NCI-H2227 (cell line): ENCODE data around the gene ZCCHC3.
"Not testable (repeated sequence)": the region's sequence is repeated elsewhere in the genome, so short reads cannot be mapped to it uniquely, and the experiment has no call there.

Experiments used
- DNase-seq: peaks from one replicate; lab custom pipeline; 2025; ENCODE audit not compliant: unreplicated experiment; lab: John Stamatoyannopoulos, UW

The ZCCHC3 gene

GRCh38 chr20:311609-312008, 14.2 kb downstream of the ZCCHC3 start:
- DNase-seq, result no peak

- no peak for DNase-seq
Measured at GRCh38 chr20:312067-312466, 14.7 kb downstream of the ZCCHC3 start.

DNA sequence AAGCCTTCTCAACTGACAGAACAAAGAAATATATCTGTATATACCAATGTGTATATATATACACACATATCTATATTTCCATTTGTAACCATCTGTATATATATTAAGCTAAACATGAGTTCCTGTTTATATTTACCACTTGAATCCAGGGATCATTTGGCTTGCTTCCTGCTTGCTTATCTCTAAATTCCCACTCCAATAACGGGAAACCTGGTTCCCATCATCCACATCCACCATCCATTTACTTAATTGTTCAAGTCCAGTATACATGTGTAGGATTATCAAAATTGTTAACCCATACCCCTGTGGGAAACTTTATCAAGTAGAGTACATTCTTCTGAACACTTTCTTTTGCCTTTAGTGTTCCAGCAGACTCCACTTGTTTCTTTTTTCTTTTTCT, 15.5 kb downstream of the ZCCHC3 start:
- DNase-seq, result no peak

DNA sequence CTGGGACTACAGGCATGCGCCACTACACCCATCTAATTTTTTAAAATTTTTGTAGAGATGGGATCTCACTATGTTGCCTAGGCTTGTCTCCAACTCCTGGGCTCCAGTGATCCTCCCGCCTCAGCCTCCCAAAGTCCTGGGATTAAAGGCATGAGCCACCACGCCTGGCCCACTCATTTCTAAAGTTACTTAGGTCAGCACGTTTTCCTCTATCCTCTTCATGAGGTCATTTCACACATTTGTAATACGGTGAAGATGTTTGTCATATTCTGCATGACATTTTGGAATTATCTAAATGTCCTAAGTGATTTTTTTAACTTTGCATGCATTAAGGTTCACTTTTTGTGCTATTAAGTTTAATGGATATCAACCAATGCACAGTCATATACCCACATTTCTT, 16.0 kb downstream of the ZCCHC3 start:
- DNase-seq, result no peak

DNA sequence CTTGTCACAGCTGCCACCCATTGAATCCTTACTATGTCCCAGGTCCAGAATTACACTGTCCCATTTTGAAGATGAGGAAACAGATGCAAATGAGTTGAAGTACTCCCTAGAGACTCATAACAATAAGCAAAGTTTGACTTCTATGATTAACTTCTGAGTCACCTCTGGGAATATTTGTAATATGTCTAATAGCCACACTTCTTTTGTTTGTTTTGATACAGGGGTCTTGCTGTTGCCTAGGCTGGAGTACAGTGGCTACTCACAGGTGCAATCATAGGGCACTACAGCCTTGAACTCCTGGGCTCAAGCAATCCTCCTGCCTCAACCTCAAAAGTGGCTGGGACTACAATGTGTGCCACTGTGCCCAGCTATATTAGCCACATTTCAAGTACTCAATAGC, 16.6 kb downstream of the ZCCHC3 start:
- DNase-seq, result no peak

- DNase-seq, result no peak
Measured at GRCh38 chr20:316316-317068, 19.1 kb downstream of the ZCCHC3 start.

- peak; percentile 98 for DNase-seq
Measured at GRCh38 chr20:324177-325044, 27.0 kb downstream of the ZCCHC3 start.

GRCh38 chr20:325045-325888, 27.9 kb downstream of the ZCCHC3 start, which contains the start of gene SOX12:
SOX12 (plus strand) TSS chr20:325552; CDS start chr20:325925, 373 bp downstream.
- DNase-seq, result peak; percentile 98

- DNase-seq, result peak; percentile 80
Measured at GRCh38 chr20:325889-326644, 28.7 kb downstream of the ZCCHC3 start.

- no peak for DNase-seq
Measured at GRCh38 chr20:326645-327185, 29.3 kb downstream of the ZCCHC3 start.

- peak; percentile 98 for DNase-seq
Measured at GRCh38 chr20:327186-328026, 30.0 kb downstream of the ZCCHC3 start.

- DNase-seq, result peak; percentile 32
Measured at GRCh38 chr20:328027-328974, 30.9 kb downstream of the ZCCHC3 start.

DNA sequence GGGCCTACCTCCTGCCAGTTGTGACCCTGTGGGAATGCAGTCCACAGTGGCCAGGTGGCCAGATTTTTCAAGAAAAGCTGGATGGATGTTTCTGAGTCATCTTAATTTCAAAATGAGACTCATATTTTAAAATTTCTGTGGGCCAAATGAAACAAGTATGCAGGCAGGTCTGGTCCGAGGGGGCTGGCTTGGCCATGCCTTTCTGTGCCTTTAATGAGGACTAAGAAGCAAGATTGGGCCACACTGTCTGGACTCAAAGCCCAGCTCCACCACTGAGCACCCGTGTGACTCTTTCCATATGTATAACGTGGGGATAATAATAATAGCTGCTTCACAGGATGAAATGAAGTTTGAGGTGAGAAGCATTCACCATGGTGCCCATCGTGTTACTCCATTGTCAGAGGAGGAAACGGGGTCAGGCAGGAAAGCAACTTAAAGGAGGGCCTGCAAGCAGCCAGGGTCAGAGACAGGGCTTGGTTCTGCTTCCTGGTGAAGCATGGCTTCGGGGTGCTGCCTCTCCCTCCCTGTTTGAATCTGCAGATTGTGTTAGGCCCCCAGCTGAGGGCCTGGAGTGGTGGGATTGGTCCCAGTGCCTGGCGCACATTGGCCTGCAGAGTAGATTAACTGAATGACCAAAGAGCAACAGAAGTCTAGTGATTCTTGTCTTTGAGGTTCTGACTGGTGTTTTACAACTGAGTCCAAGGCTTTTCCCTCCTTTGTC, 31.8 kb downstream of the ZCCHC3 start:
- DNase-seq, result no peak

DNA sequence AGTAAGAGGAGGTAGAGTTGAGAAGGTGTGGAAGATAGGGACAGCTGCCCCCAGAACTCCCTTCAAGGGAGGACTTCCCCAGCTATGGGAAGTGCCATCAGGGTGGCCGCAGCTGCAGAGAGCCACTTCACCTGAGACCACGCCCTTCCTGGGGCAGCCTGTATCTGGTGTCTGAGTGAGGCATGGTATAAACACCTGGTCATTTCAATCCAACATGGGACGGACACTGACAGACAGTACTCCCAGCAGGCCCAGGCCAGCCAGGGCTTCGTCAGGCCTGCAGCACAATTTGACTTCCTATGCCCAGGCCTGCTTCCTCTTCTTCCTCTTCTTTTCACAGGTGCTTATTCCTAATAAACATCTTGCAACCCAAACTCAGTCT, 32.5 kb downstream of the ZCCHC3 start:
- no peak for DNase-seq

GRCh38 chr20:330233-331149, 33.1 kb downstream of the ZCCHC3 start:
- peak; percentile 82 for DNase-seq

GRCh38 chr20:334578-334977, 37.2 kb downstream of the ZCCHC3 start:
- DNase-seq, result no peak

DNA sequence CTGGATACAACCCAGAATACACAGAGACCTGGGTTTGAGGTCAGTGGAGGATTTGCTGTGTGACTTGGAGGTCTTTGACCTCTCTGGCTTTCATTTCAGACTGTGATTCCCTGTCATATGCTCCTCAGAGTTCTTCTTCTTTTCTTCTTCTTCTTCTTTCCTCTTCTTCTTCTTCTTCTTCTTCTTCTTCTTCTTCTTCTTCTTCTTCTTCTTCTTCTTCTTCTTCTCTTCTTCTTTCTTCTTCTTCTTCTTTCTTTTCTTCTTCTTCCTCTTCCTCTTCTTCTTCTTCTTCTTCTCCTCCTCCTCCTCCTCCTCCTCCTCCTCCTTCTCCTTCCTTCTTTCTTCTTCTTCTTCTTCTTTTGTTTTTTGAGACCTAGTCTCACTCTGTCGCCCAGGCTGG, 38.7 kb downstream of the ZCCHC3 start:
- not testable (repeated sequence) for DNase-seq
